Fibroblast of skin of abdomen (primary cell): Measurements from ENCODE around the gene MEAF6.

Experiments
- DNase-seq: peaks from one replicate; pipeline ENCODE4 v3.0.0-alpha.2; 2013

The MEAF6 gene

DNA sequence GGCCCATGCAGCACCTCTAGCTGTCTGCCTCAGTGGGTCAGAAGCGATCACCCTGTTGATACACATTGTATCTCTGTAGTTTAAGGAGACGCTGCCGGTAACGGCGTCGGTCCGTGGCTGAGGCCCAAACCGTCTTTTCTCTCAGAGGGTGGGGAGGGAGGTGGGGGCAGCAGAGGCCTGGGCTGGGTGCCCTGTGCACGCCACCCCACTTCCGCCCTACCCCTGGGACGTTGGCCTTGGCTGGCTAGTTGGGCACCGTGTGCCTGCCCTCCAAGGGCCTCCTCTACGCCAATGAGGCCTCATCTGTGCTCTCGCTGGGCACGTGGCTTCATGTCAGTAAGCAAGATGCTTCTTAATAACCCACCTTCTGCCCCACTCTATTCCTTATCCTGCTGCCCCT lies 30.8 kb downstream of the MEAF6 start:
- no peak for DNase-seq

GRCh38 chr1:37482796-37483744 lies 31.5 kb downstream of the MEAF6 start:
- DNase-seq: no peak

GRCh38 chr1:37482004-37482785 lies 32.4 kb downstream of the MEAF6 start:
- no peak for DNase-seq

GRCh38 chr1:37481289-37482003 lies 33.1 kb downstream of the MEAF6 start:
- DNase-seq: no peak

- DNase-seq: no peak
Observed at GRCh38 chr1:37480581-37481288, 33.8 kb downstream of the MEAF6 start.

GRCh38 chr1:37480125-37480466 lies 34.5 kb downstream of the MEAF6 start:
- no peak for DNase-seq

- peak; percentile 80 for DNase-seq
Observed at GRCh38 chr1:37479255-37480124, 35.1 kb downstream of the MEAF6 start.

DNA sequence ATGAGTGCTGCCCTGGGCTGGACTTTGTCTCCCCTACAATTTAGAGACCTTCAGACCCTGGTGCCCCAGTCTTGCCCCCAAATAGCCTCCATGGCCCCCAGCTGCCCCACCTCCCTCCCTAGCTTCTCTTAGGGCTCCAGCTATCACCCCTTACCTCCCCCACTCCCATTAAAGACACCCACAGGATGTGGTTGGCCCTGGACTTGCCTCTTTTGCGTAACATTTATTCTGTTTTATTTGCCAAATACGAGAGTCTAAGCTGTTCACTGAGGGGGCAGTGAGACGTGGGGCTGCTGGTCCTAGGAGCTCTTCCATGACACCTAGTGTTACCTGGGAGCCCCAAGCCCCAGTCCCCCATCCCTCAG lies 35.7 kb downstream of the MEAF6 start:
- peak; percentile 53 for DNase-seq

DNA sequence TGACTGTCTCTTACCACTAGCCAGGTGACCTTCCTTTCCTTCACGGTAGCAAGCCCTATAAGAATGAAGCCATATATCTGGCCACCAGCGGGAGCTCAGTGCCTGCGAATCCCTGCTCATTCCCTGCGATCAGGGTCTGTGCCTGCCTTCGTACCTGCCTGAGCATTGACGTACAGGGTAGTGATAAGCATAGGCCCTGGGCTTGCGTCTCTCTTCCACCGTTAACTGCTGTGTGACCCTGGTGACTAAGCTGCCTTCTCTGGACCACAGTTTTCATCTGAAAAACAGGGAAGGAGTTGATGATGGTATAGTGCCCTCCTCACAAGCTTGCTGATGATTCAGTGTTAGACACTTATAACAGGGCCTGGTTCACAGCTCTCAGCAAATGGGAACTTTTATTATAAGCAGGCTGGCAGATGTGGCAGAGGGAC lies 36.1 kb downstream of the MEAF6 start:
- DNase-seq: peak; percentile 36

DNA sequence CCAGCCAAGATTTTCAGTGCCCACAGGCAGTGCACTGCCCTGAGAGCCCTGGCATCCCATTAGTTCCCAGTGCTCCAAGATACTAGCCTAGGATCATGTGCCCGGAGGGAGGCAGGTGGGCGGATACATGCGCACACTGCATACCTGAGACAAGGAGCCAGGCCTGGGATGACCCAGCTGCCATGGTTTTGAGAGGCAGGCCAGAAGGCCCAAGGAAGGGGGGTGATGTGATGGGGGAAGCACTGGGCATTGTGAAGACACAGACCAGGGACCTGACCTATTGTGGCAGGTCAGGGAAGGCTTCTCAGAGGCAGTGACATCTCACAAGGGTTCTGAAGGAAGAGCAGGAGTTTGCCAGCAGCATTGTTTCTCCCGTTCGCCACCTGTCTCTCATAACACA lies 36.6 kb downstream of the MEAF6 start:
- no peak for DNase-seq

DNA sequence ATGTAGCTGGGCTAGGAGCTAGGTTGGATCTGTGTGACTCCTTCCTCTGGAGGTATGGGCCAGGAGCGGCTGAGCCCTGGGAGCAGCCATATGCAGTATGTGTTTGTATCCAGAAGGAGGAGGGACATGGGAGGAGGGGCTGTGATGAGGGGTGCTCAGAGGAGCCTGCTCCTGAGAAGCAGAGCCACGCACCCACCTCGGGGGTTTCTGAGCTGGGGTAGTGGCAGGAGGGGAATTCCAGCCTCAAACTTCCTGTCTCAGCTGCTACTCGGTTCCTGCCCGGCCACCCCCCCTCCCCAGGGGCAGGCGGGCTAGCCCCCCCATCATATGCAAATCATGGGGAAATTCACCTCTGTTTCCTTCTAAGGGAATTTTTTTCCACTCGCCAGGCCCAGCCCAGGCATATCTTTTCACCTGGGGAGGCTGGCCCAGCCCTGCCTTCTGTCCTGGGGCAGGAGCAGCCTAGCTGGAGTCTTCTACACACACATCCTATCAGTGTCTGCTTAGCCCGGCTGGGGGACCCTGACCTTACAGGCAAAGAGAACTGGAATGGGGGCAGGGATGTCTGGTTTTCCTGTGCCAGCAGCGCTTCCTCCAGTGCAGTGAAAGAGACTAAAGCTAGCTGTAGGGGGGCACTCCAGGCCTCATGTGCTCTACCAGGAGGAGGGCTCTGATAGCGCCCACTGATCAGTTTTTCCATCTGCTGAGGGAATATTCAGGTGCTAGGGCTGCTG lies 37.2 kb downstream of the MEAF6 start:
- peak; percentile 74 for DNase-seq

DNA sequence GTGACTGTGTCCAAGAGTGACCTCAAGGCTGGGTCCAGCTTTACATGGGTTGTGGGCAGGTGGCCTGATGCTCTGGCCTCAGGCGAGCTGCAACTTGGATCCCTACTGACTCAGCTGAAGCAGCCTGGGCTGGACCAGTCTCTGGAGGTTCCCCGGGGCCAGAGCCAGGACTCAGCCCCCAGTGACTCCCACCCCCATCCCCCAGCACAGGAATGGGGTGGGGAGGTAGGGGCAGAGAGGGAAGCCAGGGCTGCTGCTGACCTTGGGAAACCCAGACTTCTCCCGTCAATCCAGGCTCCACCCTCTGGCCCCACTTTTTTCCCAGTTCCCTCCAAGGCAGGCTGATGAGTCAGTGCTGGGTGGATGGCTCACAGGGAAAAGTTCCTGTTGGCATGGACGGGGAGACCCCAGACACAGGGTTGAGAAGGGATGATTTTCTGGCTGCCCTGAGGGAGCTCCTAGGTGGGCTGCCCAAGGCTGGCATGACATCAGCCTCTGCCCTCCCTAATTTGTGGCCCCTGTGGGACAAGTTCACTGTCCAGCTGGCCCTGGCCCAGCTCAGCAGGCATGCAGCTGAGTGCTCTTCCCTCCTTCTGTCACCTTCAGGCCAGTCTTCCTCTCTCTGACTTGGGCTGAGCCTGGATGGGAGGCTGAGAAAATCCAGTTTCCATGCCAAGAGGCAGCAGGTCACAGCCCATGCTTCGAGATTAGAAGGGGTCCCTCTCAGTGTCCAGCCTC lies 37.9 kb downstream of the MEAF6 start:
- DNase-seq: peak; percentile 87

- no peak for DNase-seq
Observed at GRCh38 chr1:37476087-37476452, 38.5 kb downstream of the MEAF6 start.

DNA sequence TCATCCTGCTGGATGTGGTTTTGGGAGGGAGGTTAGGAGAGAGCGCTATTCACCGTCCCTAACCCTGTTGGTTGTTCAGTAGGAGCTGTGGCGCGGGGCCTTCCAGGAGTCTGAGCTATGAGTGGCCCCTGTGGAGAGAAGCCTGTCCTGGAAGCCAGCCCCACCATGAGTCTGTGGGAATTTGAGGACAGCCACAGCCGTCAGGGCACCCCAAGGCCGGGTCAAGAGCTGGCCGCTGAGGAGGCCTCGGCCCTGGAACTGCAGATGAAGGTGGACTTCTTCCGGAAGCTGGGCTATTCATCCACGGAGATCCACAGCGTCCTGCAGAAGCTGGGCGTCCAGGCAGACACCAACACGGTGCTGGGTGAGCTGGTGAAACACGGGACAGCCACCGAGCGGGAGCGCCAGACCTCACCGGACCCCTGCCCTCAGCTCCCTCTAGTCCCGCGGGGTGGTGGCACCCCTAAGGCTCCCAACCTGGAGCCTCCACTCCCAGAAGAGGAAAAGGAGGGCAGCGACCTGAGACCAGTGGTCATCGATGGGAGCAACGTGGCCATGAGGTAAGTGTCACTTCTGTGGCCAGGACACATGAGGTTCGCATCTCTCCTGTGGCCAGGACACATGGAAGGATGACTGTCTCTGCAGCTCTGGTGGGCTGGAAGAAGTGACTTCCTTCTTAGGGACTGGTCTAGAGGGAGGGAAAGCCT lies 39.0 kb downstream of the MEAF6 start:
- no peak for DNase-seq

DNA sequence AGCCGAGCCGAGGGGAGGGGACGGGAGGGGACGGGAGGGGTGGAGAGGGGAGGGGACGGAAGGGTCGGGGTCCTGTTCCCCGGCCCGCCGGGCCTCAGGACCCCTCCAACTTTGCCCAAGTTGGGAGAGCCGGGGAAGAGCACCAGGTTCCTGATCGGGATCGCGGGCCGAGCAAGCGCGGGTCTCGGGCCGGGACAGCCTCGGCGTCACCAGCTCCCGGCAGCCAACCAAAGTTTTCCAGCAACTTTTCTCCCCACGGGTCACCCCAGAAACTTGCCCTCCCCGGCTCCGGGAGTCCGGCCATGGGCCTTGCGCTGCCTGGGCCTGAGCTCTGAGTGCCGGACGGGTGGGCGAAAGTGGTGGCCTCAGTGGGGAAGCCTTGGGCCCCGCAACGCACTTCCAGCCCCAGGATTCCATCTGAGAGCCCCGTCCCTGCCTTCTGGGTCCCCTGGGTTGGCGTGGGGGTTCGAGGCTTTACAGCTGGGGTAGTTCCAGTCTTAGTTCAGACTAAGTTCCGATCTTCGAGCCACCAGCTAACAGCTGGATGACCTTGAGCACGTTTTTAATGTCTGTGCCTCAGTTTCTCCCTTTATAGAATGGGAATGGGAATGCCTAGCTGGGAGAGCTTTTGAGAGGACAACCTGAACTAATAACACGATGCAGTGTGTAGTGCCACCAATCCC lies 39.7 kb downstream of the MEAF6 start:
- no peak for DNase-seq

GRCh38 chr1:37474046-37474696 lies 40.4 kb downstream of the MEAF6 start, which contains the start of gene ZC3H12A:
ZC3H12A (plus strand) TSS chr1:37474580; CDS start chr1:37475497, 917 bp downstream.
- peak; percentile 89 for DNase-seq

- no peak for DNase-seq
Observed at GRCh38 chr1:37473431-37474045, 41.0 kb downstream of the MEAF6 start.

DNA sequence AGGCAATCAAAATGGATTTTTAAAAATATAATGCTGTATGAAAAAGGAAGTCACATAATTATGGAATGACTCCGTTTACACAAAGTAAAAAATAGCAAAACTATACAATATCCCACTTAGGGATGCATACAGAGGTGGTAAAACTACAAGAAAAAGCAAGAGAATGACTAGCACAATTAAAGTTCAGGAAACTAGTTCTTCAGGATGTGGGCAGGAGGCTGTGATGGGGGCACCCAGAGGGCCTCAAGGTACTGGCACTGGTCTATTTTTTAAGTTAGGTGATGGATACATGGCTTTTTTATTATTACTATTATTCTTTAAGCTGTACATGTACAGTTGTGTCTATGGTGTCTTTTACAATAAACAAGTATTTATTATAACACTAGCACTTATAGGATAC lies 41.6 kb downstream of the MEAF6 start:
- no peak for DNase-seq
